ENCODE results near the gene AXIN1.
"Not testable (repeated sequence)": the region's sequence is repeated elsewhere in the genome, so short reads cannot be mapped to it uniquely, and the experiment has no call there.

Gene AXIN1

GRCh38 chr16:369866-370436 lies 17.4 kb upstream of the AXIN1 start:
- no peak for DNase-seq

GRCh38 chr16:369275-369865 lies 16.8 kb upstream of the AXIN1 start:
- DNase-seq: no peak

DNA sequence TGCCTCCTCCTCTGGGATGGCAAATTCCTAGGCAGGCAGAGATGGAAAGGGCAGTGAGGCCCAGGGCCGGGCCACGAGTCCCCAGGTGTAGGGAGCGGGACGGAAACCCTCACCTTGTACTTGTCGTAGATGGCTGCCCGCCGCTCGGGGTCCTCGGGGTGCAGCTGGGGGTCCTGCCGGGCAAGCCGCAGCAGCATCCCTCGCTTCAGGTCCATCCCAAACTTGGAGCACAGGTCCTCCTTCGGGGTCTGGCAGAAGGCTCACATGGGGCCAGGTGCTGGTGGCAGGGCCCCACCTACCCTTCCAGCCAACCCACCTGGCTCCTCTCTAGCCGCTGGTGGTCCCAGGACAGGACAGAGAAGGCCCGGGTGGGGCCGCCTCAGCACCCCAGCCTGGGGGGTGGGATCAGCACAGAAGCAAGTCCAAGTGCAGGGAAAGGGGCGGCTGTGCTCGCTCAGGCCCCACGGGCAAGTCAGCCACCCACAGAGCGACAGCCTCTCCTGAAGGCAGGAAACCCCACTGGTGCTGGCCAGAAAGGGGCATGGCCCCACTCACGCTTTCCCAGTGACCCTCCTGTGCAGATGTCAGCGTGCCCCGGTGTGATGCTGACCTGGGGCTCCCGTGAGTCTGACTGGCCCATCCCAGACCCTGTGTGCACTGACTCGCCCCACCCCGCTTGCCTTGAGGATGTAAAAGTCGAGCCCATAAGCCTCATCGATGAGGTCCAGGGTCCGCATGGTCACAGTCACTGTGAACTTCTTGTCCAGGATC lies 16.1 kb upstream of the AXIN1 start:
- DNase-seq: no peak

DNA sequence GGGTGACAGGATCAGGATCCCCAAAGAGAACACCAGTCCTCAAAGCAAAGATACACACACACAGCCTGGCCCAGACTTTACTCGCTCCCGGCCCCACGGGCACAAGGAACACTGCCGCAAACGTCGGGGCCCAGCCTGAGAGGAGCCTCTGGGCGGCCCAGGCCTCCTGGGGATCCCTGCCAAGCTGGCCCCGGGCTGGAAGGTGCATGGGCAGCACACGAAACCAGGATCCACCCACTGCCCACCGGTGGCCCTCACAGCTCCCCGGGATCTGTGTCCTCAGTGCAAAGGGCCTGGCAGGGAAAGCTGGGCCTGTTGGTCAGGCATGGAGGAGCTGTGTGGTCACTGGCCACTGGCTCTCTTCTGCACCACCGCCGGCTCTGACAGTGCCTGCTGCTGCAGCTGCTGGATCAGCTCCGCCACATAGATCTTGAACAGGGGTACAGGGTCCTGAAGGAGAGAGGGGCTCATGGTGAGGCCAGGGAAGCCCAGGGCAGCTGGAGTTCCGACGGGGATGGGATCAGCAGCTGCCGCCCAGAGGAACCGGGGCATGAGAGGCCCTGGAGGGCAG lies 14.9 kb upstream of the AXIN1 start:
- DNase-seq: no peak

GRCh38 chr16:366476-366875 lies 14.0 kb upstream of the AXIN1 start:
- no peak for DNase-seq

DNA sequence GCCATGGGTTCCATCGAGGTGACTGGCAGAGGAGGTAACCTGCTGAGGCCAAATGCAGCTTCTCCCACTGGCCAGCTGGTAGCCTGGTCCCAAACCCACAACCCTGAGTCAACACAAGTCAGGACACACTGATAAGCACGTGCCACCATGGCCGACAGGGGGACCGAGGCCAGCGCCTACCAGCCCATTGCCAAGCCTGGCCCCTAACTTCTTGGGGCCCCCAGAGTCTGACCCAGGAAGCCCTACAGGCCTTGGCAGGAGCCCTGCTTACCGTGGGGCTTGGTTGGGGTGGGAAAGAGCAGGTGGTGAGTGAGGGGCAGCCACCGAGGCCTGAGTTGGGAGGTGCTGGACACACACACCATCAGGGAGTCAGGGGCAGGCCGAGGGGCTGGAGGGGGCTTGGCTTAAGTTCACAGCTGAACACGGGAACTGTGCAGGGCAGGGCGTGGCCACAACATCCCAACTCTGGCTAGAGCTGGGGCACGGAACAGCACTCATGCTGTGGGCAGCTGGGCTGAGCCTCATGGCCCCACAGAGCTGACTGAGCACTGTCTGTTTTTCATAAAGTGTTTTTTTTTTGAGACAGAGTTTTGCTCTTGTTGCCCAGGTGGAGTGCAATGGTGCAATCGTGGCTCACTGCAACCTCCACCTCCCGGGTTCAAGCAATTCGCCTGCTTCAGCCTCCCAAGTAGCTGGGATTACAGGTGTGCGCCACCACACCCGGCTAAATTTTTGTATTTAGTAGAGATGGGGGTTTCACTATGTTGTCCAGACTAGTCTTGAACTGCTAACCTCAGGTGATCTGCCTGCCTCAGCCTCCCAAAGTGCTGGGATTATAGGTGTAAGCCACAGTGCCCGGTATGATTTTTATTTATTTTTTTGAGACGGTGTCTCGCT lies 12.3 kb upstream of the AXIN1 start:
- no peak for DNase-seq

DNA sequence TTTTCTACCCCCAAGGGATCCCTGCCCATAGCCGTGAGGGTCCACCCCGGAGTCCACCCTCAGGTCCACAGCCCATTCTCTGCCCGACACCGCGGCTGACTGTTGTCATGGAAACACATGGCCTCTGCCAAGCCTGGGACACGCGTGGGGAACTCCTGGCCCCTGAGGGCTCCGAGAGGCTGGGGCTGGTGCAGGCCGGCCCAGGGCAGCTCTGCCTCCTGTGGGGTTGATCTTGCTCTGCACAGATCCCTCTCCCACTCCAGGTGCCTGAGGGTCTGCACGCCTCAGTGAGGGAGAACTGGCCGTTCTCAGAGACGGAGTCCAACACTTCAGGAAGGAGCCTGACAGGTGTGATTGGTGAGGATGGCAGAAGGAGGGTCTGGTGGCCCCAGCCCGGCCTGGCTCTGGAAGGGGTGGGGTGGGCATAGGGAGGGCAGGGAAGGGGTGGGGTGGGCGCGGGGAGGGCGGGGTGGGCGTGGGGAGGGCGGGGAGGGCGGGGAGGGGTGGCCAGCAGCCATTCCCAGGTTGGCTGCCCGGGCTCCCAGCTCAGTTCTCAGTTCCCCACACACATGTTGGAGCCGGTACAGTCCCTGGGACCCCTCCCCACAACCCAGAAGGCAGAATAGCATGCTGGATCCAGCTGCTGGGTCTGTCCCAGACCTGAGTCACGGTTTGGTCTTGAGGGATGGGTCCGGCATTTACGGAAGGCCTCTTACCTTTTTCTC lies 11.4 kb upstream of the AXIN1 start:
- no peak for DNase-seq

GRCh38 chr16:363110-363765 lies 10.7 kb upstream of the AXIN1 start:
- DNase-seq: no peak

- not testable (repeated sequence) for DNase-seq
Observed at GRCh38 chr16:362702-362999, 10.1 kb upstream of the AXIN1 start.

GRCh38 chr16:361872-362701 lies 9.6 kb upstream of the AXIN1 start:
- DNase-seq: peak; percentile 87

DNA sequence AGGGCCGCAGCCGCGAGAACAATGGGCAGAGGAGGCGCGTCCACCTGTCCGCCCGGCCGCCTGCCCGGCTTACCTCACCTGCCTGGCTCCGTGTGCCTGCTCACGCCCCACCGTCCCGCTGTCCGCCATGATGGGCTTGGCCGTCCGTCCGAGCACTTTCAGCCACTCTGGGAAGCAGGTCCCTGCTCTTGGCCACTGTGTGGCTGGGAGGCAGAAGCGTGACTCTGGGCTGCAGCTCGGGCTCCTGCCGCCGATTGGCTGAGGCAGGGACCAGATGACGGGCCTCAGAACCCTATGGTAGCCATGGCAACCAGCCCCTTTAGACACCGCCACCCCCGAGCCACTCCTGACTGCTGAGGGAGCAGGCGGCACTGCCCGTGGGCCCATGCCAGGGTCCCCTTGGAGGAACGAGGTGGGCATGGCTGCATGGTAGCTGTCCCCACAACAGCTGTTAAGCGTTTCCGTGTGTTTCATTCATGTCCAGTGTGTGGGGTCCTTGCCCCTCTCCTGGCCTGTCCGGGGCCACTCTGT lies 8.9 kb upstream of the AXIN1 start:
- DNase-seq: no peak

- DNase-seq: no peak
Observed at GRCh38 chr16:360698-361336, 8.3 kb upstream of the AXIN1 start.

DNA sequence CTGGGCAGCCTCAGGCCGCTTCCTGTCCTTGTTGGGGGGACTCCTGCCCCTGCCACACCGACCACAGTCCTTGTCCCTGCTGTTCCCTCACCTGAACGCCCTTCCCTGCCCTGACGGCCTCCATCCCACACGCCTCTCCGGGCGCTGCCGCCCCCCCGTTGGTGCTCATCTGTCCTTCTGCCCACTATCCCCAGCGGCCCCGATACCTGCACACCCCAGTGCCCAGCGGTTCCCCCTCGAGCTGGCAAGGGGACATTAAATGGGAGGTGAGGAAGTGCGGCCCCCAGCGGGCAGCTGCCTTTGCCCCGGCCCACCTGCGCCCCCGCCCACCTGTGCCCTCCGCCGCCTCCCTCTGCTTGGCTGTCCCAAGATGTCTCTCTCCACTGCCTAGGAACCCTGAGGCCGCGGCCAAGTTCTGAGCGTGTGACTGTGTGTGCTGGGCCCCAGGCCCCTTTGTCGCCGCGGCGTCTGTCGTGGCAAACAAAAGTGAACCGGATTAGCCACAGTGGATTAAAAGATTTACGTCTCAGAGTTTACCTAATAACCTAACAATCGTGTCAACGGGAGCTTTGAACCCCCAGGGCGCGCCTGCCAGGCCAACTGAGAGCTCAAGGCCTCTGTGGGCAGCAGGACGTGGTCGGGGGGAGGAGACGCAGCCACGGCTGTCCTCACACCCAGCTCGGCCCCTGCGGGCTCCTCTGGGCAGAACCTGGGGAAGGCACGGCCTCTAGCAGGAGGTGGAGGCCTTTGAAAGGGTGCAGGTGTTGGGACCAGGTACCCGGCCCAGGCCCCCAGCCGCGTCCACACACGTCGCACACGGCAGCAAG lies 7.6 kb upstream of the AXIN1 start:
- DNase-seq: no peak

DNA sequence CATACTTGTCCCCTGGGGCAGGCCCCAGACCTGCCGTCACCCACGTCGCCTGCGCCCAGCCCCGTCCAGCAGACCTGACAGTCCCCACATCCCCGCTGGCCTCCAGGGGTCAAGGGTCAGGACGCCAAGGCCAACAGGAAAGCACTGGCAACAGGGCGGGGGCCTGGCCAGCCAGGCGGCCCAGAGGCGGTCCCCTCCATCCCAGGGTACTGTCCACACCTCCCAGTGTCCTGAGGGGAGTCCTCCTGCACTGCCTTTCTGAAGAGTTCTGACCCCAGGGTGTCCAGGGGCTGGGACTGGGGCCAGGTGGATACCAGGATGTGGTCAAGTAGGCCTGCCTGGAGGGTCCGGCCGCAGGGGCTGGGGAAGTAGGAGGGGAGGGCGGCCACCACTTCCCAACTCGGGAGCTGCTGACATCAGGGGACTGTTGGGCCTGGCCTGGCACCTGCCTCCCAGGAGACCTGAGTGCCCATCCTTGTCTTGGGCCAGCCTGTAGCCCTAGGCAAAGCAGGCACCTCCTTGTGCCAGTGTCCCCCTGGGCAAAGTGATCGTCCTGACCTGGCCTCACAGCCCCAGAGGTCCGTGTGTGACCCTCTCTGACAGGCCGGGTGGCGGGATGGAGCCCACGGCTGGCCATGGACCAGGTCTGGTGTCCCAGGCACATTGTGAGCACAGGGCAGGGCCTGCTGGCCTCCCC lies 6.7 kb upstream of the AXIN1 start:
- no peak for DNase-seq

DNA sequence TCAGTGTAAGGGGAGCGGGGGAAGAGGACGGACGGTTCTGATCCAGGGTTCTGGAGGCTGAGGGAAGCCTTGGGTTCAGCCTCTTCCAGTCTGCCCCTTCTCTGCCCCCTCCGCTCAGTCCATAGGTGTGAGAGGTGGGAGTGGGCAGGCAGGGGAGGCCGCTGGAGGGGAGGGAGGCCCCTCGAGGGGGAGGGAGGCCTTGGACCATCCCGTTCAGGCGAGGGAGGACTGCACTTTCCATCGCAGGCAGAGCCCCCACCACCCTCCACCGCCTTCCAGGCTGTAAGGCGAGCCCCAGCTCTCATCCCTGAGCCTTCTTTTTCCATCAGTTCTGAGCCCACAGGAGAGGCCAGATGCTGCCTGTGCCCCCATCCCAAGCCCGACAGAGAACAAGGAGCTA lies 4.2 kb upstream of the AXIN1 start:
- DNase-seq: no peak

- peak; percentile 70 for DNase-seq
Observed at GRCh38 chr16:354971-355461, 2.5 kb upstream of the AXIN1 start.

DNA sequence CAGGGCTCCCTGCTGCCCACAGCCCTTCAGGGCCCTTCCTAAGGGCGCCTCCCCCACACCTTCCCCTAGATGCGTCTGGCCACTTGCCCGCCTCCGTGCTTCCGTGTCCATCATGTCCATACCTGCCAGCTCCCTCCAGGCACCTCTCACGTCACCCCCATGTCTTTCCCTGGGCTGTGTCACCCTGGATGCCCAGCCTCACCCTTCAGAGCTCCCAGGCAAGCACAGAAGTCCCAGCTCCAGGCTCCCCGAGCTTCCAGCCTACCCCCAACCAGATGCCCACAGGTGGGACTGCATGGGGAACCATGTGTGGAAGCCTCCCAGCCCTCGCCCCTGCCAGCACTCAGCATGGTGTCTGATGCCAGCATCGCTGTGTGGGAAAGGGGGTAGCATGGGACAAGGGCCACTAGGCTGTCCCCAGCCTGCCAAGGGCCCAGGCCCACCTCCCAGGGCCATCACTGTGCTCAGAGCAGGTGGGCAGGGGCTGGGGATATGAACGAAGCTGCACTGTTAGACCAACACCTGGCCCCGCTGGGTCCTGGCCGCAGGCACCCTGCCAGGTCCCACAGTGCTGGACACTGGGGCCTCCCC lies 1.9 kb upstream of the AXIN1 start:
- DNase-seq: no peak
